GM20000 (cell line): ENCODE data around the gene QRFPR.

Experiments used
- DNase-seq: peaks from one replicate; pipeline ENCODE4 v3.0.0; 2012; ENCODE audit warnings: low spot score
- TF ChIP-seq, protein P1 (sequence below): IDR thresholded peaks from 2 replicates; pipeline ENCODE4 v1.5.1; 2012; ENCODE audit warnings: mild to moderate bottlenecking, control low read depth; ENCODE audit errors: extremely low read depth, missing control alignments

QRFPR gene

DNA sequence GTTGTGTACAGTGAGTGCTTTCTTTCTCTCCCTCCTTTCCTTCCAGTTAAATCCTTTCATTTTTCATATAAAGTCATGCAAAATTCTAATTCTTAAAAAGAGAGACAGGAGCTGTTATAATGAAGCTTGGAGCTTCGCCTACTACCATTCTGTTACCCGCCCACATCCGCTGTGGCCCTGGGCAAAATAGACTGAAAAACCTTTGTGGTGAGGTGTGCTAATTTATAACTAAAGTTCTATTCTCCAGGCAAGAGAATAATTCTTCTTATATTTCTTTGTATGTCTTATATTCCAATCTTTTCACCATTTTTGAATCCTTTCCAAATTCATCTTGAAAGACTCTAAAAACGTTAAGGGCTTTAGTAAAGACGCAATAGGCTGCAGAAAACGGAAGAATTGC is 7.0 kb downstream of the QRFPR start:
- DNase-seq = no peak
- TF ChIP-seq, protein P1, sequence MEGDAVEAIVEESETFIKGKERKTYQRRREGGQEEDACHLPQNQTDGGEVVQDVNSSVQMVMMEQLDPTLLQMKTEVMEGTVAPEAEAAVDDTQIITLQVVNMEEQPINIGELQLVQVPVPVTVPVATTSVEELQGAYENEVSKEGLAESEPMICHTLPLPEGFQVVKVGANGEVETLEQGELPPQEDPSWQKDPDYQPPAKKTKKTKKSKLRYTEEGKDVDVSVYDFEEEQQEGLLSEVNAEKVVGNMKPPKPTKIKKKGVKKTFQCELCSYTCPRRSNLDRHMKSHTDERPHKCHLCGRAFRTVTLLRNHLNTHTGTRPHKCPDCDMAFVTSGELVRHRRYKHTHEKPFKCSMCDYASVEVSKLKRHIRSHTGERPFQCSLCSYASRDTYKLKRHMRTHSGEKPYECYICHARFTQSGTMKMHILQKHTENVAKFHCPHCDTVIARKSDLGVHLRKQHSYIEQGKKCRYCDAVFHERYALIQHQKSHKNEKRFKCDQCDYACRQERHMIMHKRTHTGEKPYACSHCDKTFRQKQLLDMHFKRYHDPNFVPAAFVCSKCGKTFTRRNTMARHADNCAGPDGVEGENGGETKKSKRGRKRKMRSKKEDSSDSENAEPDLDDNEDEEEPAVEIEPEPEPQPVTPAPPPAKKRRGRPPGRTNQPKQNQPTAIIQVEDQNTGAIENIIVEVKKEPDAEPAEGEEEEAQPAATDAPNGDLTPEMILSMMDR = no peak

DNA sequence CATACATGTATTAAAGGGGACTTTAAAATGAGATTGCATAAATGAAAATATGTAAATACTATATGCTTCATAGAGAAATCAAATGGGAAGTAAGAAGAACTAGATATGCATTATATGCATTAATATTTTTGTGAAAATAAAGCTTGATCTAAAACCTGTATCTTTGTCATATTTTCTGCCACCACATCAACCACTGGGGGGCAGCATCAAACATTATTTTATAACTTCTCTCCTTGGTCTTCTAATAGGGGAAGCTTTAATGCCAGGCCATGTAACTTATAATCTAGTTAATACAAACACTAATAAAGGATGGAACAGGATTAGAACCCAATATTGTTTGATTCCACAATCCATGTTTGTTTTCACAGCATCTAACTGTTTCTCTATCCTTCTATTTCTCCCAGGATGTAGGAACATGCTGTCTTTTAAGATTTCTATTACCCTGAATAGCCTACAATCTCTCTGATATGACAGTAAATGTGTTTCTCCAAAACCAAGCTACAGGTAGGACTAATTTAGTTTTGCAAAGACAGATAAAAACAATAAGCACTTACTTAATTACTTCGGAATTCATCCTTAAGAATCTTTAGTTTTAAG is 10.0 kb downstream of the QRFPR start:
- TF ChIP-seq, protein P1 = peak; percentile 18
- DNase-seq = peak; percentile 47

DNA sequence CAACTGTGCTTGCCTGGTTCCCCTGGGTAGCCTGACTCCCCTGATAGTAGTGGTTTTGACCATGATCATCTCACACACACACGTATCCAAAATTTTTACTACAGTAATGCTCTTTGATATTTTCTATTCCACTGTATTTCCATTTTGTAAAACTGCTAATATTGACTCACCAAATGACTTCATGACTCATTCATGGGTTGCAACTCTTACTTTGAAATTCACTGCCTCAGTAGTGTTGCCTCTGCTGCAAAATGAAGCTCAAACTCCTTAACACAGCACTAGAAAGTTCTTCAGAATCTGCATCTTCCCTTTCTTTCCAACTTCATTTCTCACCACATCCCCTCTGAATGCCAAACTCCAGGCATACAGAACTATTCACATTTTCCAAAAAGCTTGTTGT is 20.3 kb downstream of the QRFPR start:
- TF ChIP-seq, protein P1 = no peak
- DNase-seq = no peak

DNA sequence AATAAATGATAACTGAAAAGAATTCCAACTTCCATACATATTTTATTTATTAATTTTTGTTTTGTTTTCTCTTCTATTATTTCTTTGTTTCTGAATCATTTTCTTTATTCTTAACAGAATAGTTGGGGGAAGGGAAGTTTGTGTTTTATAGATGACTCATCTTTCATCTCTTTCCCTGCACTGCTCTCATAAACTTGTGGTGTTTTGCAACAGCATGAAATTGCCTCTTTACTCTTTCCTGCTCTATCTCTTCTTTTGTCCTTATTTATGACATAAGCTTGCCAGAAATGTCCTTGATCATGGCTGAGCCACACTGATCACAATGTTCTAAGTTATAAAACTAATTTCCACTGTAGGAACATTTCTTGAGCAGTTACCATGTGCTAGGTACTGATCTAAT is 22.3 kb downstream of the QRFPR start:
- TF ChIP-seq, protein P1 = no peak
- no peak for DNase-seq

DNA sequence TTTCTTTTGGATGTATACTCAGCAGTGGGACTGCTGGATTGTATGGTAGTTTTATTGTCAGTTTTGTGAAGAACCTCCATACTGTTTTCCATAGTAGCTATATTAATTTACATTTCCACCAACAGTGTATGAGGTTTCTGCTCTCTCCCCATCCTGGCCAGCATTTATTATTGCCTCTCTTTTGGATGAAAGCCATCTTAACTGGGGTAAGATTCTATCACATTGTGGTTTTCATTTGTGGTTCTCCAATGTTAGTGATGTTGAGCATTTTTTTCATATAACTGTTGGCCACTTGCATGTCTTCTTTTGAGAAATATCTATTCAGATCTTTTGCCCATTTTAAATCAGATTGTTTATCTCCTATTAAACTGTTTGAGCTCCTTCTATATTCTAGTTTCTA is 27.6 kb downstream of the QRFPR start:
- no peak for DNase-seq
- TF ChIP-seq, protein P1 = no peak

DNA sequence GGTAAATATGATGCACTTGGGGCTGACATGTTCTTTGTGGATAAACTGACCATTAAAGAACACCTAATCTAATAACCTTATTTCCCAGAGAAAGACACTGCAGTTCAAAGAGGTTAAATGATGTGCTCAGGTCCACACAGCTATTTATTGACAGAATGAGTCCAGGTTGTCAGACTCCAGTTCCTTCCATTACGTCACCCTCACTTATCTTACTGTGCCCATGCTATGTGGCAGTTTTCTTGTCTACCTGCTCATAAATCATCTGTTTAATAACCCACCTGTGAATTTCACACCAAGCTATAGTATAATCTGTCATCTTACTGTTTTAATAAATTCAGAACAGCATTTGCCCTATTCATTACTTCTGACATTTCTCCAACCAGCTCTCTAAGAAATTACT is 36.7 kb downstream of the QRFPR start:
- no peak for DNase-seq
- TF ChIP-seq, protein P1 = no peak

DNA sequence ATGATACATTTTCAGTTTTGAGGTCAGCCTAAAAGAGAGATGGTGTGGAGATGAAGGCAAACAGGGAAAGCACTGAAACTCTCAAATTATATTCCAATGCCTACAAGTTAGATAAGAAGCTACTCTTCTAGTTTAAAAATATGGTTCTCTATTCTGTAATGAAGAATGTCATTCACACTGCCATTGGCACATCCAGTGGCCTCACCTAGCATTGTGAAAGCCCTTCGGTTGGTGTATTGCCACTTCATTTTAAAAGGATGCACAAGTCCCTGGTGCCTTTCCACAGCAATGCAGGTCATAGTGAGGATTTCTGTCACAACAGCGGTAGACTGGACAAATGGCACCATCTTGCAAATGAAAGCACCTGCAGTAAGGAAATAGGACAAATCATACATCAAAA is 40.6 kb downstream of the QRFPR start:
- DNase-seq = no peak
- TF ChIP-seq, protein P1 = no peak
